Glomerular visceral epithelial cell (primary cell): ENCODE measurements around the gene JMJD4.

Experiments used
- DNase-seq: peaks from one replicate; pipeline ENCODE4 v3.0.0-alpha.2; 2016; ENCODE audit errors: extremely low spot score

JMJD4 gene, protein sequence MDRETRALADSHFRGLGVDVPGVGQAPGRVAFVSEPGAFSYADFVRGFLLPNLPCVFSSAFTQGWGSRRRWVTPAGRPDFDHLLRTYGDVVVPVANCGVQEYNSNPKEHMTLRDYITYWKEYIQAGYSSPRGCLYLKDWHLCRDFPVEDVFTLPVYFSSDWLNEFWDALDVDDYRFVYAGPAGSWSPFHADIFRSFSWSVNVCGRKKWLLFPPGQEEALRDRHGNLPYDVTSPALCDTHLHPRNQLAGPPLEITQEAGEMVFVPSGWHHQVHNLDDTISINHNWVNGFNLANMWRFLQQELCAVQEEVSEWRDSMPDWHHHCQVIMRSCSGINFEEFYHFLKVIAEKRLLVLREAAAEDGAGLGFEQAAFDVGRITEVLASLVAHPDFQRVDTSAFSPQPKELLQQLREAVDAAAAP

DNA sequence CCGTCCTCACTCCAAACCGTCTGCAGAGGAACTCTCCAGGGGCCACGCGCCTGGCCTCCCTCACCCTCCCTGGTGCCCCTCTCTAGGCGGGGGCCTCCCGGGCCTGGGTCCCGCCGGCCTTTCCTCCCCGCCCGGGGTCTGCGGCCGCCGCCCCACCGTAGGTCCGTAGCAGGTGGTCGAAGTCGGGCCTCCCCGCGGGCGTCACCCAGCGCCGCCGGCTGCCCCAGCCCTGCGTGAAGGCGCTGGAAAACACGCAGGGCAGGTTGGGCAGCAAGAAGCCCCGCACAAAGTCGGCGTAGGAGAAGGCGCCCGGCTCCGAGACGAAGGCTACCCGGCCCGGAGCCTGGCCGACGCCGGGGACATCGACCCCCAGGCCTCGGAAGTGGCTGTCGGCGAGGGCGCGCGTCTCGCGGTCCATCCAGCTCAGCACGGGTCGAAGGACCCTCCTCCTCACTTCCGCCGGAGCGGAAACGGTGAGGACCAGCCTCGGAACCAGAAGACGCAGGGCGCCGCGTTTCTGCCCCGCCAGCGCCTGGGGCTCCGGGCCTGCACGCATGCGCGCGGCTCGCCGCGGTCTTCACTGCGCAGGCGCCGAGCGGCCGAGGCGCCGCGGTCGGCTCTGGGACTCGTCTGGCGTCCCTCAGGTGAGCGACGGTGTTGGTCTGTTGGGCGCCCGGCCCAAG lies at the start of gene JMJD4, which contains the start of gene SNAP47:
Gene JMJD4, minus strand, starts transcription at position 447 of the 683 bp plus-strand sequence. Its CDS starts 29 bp downstream, at position 418.
Gene SNAP47, plus strand, starts transcription at position 580 of the 683 bp plus-strand sequence. CDS start 12,302 bp downstream, outside the sequence.
- peak; percentile 93 for DNase-seq

DNA sequence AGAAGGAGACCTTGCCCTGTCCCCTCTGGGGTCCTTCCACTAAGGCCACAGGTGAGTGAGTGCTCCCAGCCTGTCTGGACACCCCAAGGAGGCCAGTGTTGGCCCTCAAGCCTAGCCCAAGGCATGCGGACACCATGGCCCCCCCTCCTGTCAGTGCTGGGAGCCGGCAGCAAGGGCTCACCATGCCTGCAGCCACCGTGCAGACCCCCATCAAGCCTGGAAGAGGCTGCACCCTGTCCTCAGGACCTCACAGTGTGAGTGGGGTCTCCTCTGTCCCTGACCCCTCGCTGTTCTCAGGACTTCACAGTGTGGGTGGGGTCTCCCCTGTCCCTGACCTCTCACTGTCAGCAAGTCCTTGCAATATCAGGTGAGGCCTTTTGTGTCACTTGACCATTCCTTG lies 47.1 kb upstream of the JMJD4 start:
- DNase-seq, result no peak

DNA sequence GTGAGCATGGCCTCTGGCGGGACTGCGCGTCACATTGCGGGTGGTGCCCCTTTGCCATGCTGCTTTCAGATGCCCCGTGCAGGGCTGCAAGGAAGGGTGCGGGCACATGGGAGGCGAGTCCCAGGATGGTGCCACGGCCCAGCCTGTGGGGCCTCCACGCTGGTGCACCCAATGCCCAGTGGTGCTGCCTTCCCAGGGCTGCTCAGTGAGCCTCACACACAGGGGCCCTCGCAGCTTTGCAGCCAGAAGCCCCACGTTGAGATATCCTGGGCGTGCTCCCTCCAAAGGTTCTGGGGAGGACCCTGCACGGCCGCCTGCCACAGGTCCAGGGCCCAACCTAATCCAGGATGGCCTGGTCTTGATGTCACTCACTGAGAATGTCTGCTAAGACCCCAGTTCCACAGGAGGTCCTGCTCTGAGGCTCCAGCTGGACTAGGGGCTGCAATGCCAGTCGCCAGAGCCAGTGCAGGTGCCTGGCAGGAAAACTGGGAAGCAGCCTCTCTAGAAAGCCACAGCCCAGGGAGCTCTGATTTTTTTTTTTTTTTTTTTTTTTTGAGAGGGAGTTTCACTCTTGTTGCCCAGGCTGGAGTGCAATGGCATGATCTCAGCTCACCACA lies 46.3 kb upstream of the JMJD4 start:
- DNase-seq, result no peak

DNA sequence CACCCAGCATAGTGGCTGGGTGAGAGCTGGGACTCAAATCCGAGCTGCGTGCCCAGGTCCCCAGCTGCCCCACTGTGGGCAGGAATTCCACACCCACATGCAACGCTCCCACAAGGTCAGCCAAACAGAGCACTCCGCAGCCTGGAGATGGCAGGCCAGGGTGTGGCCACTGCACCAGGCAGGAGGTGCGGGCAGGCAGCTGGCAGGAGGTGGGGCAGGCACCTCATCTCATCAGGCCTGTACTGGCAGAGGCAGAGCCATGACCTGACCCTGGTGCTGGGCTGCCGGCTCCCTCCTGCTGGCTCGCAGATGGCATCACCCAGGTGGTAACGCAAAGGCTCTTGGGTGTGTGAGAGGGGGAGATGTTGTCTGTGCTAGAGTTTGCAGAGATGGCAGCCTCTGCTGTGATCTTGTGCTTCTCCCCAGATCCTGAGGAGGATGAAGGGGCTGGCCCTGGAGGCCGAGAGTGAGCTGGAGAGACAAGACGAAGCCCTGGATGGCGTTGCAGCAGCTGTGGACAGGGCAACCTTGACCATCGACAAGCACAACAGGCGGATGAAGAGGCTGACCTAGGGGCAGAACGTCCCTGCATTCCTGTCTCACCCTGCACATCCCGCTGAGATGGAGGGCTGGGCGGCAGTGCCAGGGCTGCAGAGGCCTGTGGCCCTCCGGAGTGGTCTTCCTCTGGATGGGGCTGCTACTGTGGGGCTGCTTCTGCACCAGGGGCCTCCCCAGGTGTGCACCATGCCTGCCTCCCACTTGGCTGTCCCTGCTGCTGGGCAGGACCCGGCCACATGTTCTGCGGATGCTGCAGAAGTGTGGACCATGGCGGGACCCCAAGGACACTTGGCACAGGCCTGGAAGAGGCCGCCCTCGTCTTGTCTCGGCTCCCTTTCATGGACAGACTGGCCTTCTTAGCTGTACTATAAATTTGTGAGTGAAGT lies 45.3 kb upstream of the JMJD4 start:
- DNase-seq, result no peak

DNA sequence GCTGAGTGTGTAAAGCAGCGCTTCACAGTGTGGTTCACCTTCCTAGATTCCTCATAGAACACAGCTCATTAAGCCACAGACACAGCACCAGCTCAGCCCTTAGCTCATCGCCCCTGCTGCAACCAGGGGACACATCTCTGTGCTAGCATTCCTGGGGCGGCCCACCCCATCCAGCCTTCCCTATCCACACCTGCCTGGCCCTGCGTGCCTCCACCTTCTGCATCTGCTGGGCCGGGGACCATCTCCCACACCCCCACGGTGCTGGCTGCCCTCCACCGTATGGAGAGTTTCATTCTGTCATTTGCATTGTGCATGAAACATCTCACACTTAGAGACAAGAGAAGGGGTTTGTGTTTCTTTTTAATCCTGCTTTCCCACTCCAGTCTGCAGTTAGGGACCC lies 44.6 kb upstream of the JMJD4 start:
- no peak for DNase-seq

DNA sequence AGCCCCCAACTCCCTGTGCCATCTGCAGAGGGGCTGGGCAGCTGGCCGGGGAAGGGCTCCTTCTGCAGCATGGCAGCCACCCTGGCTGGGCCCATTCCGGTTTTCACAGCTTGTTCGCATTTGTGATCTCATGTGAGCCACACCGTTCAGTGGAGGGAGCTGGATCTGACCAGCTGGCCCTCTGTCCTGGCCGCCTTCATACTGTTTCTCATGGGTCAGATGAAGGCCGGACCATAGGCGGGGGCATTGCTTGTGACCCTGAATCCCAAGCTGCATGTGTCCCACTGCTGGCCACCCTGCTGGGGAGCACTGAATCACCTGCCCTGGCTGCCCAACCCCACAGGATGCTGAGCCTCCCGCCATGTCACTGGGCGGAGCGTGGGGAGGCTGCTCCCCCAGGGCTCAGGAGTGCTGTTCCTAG lies 43.9 kb upstream of the JMJD4 start:
- no peak for DNase-seq

DNA sequence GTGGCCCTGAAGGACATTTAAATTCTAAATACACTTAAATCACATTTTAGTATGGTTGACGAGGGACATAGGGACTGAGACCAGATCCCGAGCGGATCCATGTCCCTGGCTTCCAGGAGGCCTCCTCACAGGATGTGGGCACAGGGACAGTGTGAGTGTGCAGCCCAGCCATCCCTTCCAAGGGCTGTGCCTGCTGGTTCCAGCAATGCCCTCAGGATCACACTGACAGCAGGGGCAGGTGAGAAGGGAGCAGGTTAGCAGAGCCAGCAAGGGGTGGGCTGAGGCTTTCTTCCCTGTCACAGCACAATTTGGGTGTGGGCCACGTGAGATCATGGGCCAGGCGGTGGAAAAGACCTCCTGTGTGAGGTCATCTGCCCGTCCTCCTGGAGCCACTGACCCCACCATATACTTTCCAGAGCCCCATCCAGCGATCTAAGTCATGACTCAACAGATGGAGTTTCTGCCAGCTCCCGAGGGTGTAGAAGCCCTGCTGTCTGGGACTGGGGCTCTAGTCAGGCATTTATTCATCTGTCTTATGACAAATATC lies 43.4 kb upstream of the JMJD4 start:
- peak; percentile 60 for DNase-seq

DNA sequence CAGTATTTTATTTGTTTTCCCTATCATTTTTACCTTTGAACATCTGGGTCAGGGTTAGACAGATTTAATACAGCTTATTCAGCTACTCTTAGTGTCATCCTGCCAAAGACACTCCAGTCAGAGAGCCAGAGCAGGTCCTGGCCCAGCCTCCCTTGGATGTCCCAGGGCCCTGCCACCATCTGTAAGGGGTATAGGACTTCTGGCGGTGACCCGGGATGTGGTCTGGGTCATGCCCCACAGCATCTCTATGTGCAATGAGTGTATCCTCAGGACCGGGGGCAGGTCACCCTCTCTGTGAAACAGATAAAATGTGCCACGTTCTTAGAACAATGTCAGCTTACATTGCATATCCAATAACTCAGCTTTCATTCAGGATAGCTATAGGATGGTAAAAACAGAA lies 42.5 kb upstream of the JMJD4 start:
- no peak for DNase-seq

DNA sequence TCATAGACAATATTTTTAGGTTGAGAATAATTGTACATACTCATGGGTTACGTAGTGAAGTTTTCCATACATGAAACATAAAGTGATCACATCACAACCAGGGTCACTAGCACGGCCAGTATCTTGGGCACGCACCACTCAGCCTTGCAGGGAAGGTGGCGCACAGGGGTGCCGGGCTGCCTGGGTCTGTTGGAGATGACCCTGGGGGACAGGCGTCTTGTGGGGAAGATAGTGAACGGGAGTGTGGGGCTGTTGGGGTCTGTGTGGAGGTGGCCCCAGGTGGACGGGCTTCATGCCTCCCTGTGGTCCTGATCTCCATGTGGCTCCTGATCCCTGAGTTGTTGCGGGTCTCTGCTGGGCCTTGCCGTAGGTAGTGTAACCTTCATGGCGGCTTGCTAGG lies 42.1 kb upstream of the JMJD4 start:
- DNase-seq, result no peak

DNA sequence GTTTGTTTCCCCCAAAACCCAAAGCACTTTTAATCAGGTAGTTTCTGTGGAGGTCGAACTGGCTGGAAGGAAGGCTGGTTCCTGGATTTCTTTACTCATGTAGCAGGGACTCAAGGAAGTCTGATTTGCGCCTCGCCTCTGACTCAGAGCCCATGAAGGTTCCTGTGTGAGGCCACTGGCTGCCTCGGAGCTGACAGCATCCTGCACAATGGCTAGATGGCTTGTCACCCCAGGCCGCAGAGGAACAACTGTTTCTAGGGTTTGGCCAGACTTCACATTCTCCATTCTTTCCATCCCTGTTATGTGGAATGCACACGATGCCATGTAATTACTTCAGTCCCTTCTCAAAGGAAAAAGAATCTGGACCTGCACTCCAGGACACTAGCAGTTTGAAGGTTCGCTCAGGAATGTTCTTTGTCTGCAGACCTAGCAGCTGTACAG lies 41.2 kb upstream of the JMJD4 start:
- DNase-seq, result peak; percentile 32

DNA sequence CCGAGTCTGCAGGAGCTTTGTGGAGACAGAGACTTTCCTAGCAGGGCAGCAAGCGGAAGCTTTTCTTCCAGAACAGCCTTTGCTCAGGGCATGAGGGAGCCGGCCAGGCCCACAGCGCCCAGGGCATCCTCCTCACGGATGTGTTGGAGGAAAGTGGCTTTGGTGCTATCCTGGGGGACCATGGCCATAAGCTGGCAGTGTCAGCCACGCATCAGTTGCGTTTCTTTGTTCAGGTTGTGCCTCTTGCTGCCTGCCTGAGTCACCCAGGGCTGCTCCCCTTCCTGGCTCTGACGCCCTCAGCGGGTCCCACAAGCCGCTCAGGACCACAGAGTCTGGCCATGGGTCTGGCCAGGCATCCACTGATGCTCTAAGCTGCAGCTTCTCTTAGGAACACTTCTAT lies 40.7 kb upstream of the JMJD4 start:
- DNase-seq, result no peak

DNA sequence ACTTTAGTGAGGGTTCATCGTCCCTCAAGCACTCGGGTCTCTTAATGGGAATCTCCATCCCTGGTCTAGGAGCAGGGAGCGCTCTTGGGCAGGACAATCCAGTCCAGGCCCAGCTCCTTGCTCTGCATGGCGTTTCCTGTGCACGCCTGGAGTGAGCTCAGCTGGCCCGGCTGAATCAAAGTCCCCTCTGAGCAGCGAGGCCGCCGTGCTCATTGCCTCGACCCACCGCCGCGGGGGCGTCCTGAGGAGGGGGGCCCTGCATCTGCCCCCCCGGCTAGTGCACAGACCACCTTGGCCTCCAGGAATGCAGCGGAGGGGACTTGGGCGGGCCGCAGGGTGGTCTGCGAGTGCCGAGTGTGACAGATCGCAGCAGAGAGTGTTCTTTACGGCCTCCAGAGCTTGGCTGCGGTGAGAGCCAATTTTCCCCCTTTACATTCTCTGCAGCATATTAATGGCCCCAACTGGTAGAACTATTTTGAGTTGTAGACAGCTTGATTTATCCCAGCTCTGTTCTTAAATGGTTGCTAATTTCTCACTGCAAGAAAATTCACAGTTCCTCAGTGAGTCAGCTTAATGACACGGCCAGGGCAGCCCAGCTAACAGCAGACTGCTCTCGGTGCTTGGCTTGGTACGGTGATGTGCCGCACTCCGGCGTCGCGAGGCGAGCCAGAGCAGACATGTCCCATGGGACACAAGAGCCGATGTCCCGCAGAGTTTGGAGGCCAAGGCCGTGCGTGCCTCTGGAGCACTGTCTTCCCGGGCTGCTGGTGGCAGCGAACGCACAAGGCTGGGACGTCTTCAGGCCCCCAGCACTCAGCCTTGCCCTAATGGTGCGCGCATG lies 39.9 kb upstream of the JMJD4 start:
- DNase-seq, result no peak

DNA sequence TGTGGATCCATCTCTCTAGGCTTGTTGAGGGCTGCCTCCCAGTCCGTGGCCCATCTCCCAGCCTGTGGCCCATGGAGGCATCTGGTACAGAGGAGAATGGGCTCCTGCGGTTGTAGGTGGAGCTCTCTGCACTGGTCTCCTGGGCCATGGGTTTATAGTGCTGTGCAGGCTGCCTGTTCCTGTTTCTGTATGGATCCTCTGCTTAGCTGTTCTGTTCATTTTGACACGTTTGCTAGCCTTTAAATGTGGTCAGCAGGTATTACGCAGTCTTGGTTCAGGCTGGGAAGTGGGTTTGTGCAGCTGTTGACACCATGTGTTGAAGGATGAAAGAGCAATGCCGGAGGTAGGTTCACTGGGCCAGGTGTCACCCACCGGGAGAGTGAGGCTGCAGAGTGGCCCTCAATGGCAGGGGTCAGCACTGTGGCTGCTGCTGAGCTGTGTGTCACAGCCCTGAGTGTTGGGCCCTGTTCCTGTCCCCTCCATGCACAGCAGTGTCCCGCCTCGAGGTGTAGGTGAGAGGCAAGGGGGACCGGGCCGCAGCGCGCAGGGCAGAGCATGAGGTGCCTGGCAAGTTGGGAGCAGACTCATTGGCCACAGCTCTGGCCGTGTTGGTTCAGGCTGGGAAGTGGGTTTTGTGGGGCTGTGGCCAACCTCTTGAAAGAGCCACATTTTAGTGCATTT lies 39.1 kb upstream of the JMJD4 start:
- DNase-seq, result no peak

DNA sequence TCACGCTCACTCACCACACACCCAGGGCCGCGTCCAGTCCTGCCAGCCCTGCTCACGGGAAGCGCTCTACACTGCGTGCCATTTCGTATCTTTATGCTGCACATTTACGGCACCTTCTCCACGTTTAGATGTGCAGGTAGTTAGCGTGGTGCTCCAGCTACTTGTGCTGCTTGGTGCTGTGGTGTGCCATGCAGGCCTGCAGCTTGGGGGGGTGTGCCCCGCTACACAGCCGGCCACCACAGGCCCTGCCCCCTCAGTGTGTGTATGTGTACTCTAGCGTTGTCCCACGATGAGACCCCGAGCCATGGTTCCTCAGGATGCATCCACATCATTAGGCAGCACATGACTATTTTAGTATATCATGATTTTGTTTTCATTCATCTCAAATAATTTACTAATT lies 38.5 kb upstream of the JMJD4 start:
- DNase-seq, result no peak

DNA sequence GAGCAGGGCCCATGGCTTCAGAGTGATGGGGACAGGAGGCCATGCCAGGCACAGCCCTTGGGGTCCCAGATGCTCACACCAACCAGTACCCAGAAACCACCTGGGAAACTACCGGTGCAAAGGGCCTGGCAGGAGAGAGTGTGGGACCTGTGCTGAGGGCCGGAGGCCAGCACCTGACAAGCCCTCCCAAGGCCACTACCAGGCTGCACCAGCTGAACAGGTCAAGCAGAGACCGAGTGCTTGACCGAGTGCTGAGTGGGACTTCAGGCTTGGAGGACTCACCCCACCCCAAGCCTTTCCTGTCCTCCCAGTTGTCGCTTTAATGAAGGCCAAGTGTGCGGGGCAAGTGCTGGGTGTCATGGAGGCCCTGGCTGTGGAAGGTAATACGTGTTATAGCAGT lies 36.7 kb upstream of the JMJD4 start:
- DNase-seq, result no peak

DNA sequence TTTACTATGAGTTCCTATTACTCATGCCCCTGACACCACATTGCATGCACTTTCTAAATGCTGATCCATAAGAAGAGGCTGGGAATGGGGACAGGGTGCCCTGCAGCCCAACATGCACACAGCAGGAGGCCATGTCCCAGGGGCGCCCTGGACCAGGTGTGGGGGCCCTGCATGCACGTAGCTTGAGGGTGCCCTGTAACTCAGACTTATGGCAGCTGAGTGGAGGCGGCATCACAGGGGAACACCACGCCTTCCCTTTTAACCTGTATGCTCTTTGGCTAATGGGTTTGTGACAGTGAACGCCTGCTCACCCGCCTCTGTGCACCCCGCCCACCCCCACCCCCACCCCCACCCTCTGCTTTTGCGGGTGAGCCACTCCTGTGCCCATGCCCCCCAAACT lies 36.2 kb upstream of the JMJD4 start:
- no peak for DNase-seq

DNA sequence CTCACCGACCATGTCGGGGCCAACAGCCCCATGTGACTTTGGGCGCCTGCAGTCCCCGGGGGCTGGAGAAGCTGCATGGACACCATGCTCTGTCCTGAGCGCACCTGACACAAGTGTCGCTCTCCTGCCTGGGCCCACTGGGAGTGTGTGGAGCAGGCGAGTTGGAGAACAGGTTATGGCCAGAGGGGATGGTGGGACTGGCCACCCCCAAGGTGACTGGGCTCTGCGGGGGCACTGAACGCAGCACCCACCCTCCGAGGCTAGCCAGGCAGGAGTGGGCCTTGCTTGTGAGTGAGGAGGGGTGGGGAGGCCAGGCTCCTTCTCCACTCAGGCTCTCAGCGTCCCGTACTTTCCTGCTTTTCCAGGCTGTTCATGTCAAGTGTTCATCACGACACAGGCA lies 35.7 kb upstream of the JMJD4 start:
- no peak for DNase-seq

DNA sequence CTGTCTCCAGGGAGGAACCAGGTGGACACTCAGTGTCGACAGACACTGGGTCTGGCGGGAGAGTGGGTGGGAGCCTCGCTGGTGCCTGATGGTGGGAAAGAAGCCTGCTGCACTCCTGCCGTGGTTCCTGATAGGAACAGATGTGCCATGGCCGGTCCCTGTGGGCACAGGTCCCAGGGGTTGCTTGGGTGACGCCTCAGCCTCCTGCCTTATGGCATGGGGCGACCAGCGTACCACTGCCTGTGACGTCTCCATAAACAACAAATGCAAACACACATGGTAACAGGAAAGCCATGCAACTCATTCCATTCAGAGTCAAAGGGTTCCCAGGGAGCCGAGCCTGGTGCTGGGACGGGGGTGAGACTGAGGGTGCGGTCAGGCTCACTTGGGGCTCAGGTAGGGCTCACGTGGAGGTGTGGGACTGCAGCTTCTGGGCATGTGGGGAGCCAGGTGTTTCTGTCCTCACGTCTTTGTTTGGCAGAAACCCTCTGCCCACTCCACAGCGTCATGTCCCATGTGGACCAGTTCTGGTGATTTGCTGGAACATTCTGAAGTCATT lies 34.9 kb upstream of the JMJD4 start:
- DNase-seq, result no peak
